ENCODE results near the gene ARHGAP6.

GRCh38 chrX:11439846-11440245 is 225.9 kb downstream of the ARHGAP6 start:
- TF ChIP-seq, protein P1, sequence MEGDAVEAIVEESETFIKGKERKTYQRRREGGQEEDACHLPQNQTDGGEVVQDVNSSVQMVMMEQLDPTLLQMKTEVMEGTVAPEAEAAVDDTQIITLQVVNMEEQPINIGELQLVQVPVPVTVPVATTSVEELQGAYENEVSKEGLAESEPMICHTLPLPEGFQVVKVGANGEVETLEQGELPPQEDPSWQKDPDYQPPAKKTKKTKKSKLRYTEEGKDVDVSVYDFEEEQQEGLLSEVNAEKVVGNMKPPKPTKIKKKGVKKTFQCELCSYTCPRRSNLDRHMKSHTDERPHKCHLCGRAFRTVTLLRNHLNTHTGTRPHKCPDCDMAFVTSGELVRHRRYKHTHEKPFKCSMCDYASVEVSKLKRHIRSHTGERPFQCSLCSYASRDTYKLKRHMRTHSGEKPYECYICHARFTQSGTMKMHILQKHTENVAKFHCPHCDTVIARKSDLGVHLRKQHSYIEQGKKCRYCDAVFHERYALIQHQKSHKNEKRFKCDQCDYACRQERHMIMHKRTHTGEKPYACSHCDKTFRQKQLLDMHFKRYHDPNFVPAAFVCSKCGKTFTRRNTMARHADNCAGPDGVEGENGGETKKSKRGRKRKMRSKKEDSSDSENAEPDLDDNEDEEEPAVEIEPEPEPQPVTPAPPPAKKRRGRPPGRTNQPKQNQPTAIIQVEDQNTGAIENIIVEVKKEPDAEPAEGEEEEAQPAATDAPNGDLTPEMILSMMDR (IDR thresholded peaks at IDR 0.05) = no peak
- TF ChIP-seq POLR2A (IDR thresholded peaks at IDR 0.05) = no peak

All from lower leg skin (tissue), 3 donors.